GM12891 (cell line): Measurements from ENCODE around the gene GALNT18.

ENCODE experiments used
- POLR2A ChIP-seq: IDR thresholded peaks from 2 replicates; pipeline ENCODE4 v1.6.1; 2011; ENCODE audit warnings: low read depth, low read length, control low read depth
- POLR2AphosphoS5 ChIP-seq: IDR thresholded peaks from 2 replicates; pipeline ENCODE4 v1.6.1; 2011; ENCODE audit warnings: low read depth, low read length, control low read depth
- TAF1 ChIP-seq: IDR thresholded peaks from 2 replicates; pipeline ENCODE4 v1.6.1; 2011; ENCODE audit warnings: low read depth, low read length, control low read depth

- TF ChIP-seq POLR2AphosphoS5 (no peak), POLR2A (no peak), TAF1 (no peak)
Measured at GRCh38 chr11:11253995-11254394, 367.8 kb downstream of the GALNT18 start.
